Activated B cell treated with CpG ODN at 0.5 μM for 24 hours (primary cell): ENCODE data around the gene LHX3. TPM values are rescaled to one million over a fixed set of nuclear protein-coding genes. Genes with fewer than 3 reads are reported as not detected.

Experiments
- ATAC-seq: fragments of 200-7000 bp; cut with Tn5 transposase; one replicate; pipeline ENCODE4 v1.10.0; 2021; ENCODE audit warnings: low read depth, mild to moderate bottlenecking, moderate library complexity
- CTCF ChIA-PET: fragments of 350-600 bp; sonication (Branson Sonifier 250); formaldehyde crosslinking; loops from one replicate; lab custom pipeline; 2021; ENCODE audit warnings: antibody characterized with exemption; lab: Charles Lee
- POLR2A ChIA-PET: fragments of 350-600 bp; sonication (Branson Sonifier 250); formaldehyde crosslinking; loops from one replicate; lab custom pipeline; 2021; ENCODE audit warnings: antibody characterized with exemption; lab: Charles Lee
- DNase-seq: peaks from one replicate; pipeline ENCODE4 v3.0.0; 2022
- H3K27ac Mint-ChIP-seq: one replicate; pipeline ENCODE4 v1.8.0; 2020; ENCODE audit warnings: mixed read lengths
- H3K27me3 Mint-ChIP-seq: one replicate; pipeline ENCODE4 v1.8.0; 2021; ENCODE audit warnings: mixed read lengths
- H3K36me3 Mint-ChIP-seq: one replicate; pipeline ENCODE4 v1.8.0; 2021; ENCODE audit warnings: low read depth, mixed read lengths
- H3K4me1 Mint-ChIP-seq: one replicate; pipeline ENCODE4 v1.8.0; 2021; ENCODE audit warnings: mixed read lengths
- H3K4me3 Mint-ChIP-seq: one replicate; pipeline ENCODE4 v1.8.0; 2020; ENCODE audit warnings: mild to moderate bottlenecking, mixed read lengths
- H3K9me3 Mint-ChIP-seq: one replicate; pipeline ENCODE4 v1.8.0; 2020; ENCODE audit warnings: mixed read lengths
- intact Hi-C: fragments of 100-400 bp; cut with micrococcal nuclease; formaldehyde crosslinking; loops from one replicate; pipeline ENCODE4 v1.15.1; 2024
- total RNA-seq: library from RNA; stranded (reverse); gene quantifications from 2 replicates; pipeline ENCODE4 v1.2.3, GENCODE V29; 2022
- TF ChIP-seq, protein P1 (sequence below): fragments of 200-600 bp; IDR thresholded peaks from one replicate; pipeline ENCODE4 v1.8.0; 2022; ENCODE audit warnings: antibody characterized with exemption, mild to moderate bottlenecking

The LHX3 gene
- total RNA-seq, 1 donor from 2014 or later, result not detected

GRCh38 chr9:136242248-136242647 lies 37.3 kb upstream of the LHX3 start:
- peak overlapping the region; percentile 92 for H3K27ac Mint-ChIP-seq
- ChIA-PET CTCF (interaction anchor here (1.1 to 3.6 kb wide), 8 partner anchors 14 to 109 kb away, joined by 3 to 39 read pairs (median 5); no protein-coding TSS in a partner anchor), POLR2A (interaction anchor here (2.0 to 2.8 kb wide), 2 partner anchors 17 to 72 kb away, joined by 10 to 33 read pairs; no protein-coding TSS in a partner anchor)
- H3K4me1 Mint-ChIP-seq, result peaks cover 82% of the 10 kb centered on the region
- H3K9me3 Mint-ChIP-seq, result no peaks in the 10 kb centered on the region
- ATAC-seq (no peak), DNase-seq (no peak)
- no peaks in the 10 kb centered on the region for H3K27me3 Mint-ChIP-seq
- intact Hi-C loops, result loop anchor here (5.0 to 10.0 kb wide), 2 partner anchors 35 to 163 kb away; partner anchors contain the start of genes LHX3 and SNAPC4
- TF ChIP-seq, protein P1, sequence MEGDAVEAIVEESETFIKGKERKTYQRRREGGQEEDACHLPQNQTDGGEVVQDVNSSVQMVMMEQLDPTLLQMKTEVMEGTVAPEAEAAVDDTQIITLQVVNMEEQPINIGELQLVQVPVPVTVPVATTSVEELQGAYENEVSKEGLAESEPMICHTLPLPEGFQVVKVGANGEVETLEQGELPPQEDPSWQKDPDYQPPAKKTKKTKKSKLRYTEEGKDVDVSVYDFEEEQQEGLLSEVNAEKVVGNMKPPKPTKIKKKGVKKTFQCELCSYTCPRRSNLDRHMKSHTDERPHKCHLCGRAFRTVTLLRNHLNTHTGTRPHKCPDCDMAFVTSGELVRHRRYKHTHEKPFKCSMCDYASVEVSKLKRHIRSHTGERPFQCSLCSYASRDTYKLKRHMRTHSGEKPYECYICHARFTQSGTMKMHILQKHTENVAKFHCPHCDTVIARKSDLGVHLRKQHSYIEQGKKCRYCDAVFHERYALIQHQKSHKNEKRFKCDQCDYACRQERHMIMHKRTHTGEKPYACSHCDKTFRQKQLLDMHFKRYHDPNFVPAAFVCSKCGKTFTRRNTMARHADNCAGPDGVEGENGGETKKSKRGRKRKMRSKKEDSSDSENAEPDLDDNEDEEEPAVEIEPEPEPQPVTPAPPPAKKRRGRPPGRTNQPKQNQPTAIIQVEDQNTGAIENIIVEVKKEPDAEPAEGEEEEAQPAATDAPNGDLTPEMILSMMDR, result no peak
- peaks cover 46% of the 10 kb centered on the region for H3K36me3 Mint-ChIP-seq
- peak overlapping the region; percentile 50 for H3K4me3 Mint-ChIP-seq

DNA sequence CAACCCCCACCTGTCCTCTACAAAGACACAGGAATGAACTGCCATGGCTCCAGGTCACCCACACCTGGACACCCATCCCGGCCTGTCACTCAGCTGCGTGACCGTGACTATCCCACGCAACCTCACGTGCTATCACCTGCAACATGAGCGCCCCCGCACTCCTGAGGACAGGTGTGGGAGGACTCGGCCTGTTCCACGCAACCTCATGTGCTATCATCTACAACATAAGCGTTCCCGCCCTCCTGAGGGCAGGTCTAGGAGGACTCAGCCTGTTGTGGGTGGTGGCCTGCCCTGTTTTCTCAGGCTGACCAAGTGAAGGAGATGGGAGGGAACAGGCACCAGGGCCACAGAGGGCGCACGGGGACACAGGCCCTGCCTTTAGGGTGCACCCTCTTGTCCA lies 36.6 kb upstream of the LHX3 start:
- ATAC-seq, result no peak
- CTCF ChIA-PET, result interaction anchor here (0.9 to 2.2 kb wide), 2 partner anchors 26 to 71 kb away, joined by 6 to 8 read pairs; no protein-coding TSS in a partner anchor
- H3K27ac Mint-ChIP-seq, result peak overlapping the region; percentile 92
- intact Hi-C loops, result loop anchor here (5.0 to 10.0 kb wide), 2 partner anchors 34 to 163 kb away; partner anchors contain the start of genes LHX3 and SNAPC4
- DNase-seq, result no peak
- H3K36me3 Mint-ChIP-seq, result peaks cover 46% of the 10 kb centered on the region
- H3K4me1 Mint-ChIP-seq, result peaks cover 82% of the 10 kb centered on the region
- no peaks in the 10 kb centered on the region for H3K27me3 Mint-ChIP-seq
- no peaks in the 10 kb centered on the region for H3K9me3 Mint-ChIP-seq
- TF ChIP-seq, protein P1, result no peak
- POLR2A ChIA-PET, result interaction anchor here (2.4 to 2.8 kb wide), 2 partner anchors 16 to 17 kb away, joined by 33 to 60 read pairs; no protein-coding TSS in a partner anchor
- H3K4me3 Mint-ChIP-seq, result peak overlapping the region; percentile 50

- H3K4me3 Mint-ChIP-seq, result peak overlapping the region; percentile 50
- no peaks in the 10 kb centered on the region for H3K9me3 Mint-ChIP-seq
- no peaks in the 10 kb centered on the region for H3K27me3 Mint-ChIP-seq
- ATAC-seq, result no peak
- ChIA-PET POLR2A (interaction anchor here (1.3 to 2.4 kb wide), 4 partner anchors 15 to 48 kb away, joined by 4 to 60 read pairs (median 10); no protein-coding TSS in a partner anchor), CTCF (interaction anchor here (0.9 kb wide), 1 partner anchor 70 kb away, joined by 6 read pairs; no protein-coding TSS in a partner anchor)
- TF ChIP-seq, protein P1, result no peak
- peak overlapping the region; percentile 92 for H3K27ac Mint-ChIP-seq
- H3K4me1 Mint-ChIP-seq, result peaks cover 83% of the 10 kb centered on the region
- DNase-seq, result no peak
- intact Hi-C loops, result loop anchor here (1.0 to 10.0 kb wide), 3 partner anchors 16 to 164 kb away; partner anchors contain the start of genes LHX3 and SNAPC4
- peaks cover 50% of the 10 kb centered on the region for H3K36me3 Mint-ChIP-seq
Observed at GRCh38 chr9:136240941-136241340, 36.0 kb upstream of the LHX3 start.

DNA sequence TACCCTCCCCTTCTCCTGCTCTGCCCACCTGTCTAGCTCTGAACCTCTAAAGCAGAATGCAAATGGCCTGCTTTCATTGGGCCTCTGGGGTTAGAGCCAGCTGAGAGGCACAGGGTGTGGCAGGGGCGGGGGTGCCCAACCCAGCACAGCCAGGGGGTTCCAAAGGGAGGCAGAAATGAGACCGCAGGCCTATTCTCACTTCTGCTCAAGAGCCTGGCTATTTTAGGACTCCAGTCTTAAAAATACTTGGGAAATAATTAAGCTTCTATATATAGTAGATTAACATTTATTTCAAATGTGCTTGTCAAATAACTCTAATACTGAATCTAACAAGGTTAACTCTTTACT lies 35.0 kb upstream of the LHX3 start:
- CTCF ChIA-PET, result interaction anchor here (0.6 to 1.6 kb wide), 7 partner anchors 12 to 134 kb away, joined by 3 to 15 read pairs (median 5); no protein-coding TSS in a partner anchor
- DNase-seq (peak; percentile 64), ATAC-seq (peak; percentile 78)
- POLR2A ChIA-PET, result interaction anchor here (0.7 to 2.4 kb wide), 11 partner anchors 9 to 107 kb away, joined by 3 to 60 read pairs (median 3); no protein-coding TSS in a partner anchor
- peak overlapping the region; percentile 79 for H3K27ac Mint-ChIP-seq
- TF ChIP-seq, protein P1, result no peak
- H3K4me1 Mint-ChIP-seq, result peaks cover 90% of the 10 kb centered on the region
- H3K4me3 Mint-ChIP-seq, result peak overlapping the region; percentile 76
- H3K36me3 Mint-ChIP-seq, result peaks cover 58% of the 10 kb centered on the region
- no peaks in the 10 kb centered on the region for H3K27me3 Mint-ChIP-seq
- H3K9me3 Mint-ChIP-seq, result no peaks in the 10 kb centered on the region
- intact Hi-C loops, result loop anchor here (1.0 to 10.0 kb wide), 4 partner anchors 15 to 165 kb away; partner anchors contain the start of genes LHX3 and SNAPC4
